GM19467 (cell line): ENCODE measurements around the gene PRRC2A.
A peak's percentile ranks its signal among the peaks of the same experiment; 100 is the strongest.

ENCODE experiments used
- ATAC-seq: cut with Tn5 transposase; IDR thresholded peaks from one replicate; pipeline ENCODE4 v1.9.1; 2021; ENCODE audit warnings: mild to moderate bottlenecking, moderate library complexity; ENCODE audit not compliant: unreplicated experiment

Gene PRRC2A

DNA sequence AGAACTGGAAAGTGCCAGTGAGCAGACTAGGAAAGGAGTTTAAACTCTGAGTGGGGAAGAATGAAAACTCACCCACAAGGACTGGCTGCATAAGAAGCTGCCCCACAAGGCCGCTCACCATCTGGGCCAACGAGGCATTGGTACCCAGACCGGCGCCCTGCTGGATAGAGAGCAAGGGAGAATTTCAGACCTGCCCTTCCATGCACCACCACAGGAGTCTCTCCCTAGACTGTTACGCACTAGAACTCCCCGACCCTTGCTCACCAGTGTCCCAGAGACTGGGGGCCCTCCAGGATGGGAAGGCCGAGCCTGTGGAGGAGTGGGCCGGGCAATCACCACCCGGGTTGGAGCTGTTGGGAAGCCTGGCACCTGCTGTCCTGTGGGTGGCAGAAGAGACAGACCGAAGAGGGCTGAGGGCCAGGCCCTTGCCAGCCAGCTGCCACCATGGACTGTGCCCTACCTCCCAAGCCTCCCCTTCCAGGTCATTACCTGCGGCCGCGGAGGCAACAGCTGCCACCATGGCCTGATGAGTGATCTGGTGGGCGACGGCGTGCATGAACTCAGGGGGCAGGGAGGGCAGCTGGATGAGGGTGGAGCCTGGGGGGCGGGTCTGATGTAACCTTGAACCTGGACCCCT is 23.4 kb downstream of the PRRC2A start:
- no peak for ATAC-seq

DNA sequence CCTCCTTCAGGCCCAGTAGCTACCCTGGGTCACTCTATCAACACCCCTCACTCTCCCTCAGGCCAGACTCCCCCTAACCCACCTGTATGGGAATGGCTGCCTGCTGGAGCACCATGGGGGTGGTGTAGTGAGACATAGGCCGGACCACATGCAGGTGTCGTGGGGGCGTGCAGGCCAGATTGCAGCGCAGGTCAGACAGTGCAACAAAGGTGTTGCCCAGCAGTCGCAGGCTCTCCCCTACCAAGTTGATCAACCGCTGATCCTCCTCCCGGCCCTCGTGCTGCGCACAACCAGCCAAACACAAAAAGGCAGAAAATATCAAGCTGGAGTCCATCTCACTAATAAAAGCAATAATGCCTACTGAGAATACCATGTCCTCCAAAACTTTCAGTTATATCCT is 24.8 kb downstream of the PRRC2A start:
- ATAC-seq, result no peak

DNA sequence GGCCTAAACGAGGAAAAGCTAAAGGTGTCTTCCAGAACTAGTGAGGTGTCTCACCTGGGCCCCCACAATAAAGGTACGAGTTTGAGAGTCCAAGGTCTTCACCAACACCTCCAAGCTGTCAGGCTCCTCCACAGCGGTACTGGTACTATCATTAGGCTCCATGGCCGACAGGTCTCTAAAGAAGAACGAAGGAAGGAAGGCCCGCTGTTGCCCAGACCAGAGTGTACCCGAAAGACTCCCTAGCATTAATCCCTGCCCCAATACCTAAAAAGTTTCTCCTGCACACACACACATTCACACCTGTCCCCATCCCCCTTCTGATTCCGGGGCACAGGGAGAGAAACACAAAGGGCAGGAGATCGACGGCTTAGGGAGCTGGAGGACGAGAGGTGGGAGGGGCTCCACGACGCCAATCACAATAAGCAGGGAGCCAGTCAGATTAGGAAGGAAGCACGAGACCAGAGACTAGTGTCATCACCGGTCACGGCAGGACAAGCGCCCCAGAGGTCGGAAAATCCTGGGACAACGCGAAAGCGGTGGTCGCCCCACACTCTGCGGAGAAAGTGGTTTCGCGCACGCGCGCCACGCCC is 31.2 kb downstream of the PRRC2A start:
- ATAC-seq, result peak; percentile 16

DNA sequence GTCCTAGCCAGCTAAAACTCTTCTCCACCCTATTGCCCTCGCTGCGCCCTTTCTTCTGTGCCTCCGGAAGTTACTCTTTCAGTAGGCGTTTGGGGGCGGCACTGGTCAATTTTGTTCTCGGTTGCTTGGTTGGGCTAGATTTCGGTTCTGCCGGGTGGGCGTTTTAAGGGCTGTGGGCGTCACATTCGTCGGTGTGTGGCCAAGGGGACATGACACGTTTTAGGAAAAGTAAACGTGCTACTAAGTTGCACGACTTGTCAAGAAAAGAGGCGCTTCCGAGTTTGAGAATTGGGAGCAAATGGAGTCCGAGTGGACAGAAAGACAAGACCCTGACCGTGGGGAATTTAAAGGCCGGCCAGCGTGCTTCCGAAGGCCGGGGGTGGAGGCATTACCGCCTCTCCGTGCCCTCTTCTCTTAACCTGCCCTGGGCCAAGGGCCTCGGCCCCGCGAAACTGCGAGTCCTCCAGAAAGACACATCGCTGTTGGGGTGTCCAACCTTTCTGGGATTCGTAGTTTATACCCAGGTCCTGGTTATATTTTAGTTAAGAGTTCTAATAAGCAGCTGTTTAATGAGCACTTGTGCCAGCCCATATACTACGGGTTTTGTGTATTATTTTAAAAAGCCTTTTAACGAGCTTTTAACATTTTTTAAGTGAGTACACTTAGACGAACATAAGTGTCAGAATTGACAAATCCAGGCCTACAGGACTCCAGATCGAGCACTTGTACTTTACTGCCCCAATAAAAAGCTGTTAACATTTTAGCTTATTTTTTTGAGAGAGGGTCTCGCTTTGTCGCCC is 32.6 kb downstream of the PRRC2A start:
- peak; percentile 49 for ATAC-seq

DNA sequence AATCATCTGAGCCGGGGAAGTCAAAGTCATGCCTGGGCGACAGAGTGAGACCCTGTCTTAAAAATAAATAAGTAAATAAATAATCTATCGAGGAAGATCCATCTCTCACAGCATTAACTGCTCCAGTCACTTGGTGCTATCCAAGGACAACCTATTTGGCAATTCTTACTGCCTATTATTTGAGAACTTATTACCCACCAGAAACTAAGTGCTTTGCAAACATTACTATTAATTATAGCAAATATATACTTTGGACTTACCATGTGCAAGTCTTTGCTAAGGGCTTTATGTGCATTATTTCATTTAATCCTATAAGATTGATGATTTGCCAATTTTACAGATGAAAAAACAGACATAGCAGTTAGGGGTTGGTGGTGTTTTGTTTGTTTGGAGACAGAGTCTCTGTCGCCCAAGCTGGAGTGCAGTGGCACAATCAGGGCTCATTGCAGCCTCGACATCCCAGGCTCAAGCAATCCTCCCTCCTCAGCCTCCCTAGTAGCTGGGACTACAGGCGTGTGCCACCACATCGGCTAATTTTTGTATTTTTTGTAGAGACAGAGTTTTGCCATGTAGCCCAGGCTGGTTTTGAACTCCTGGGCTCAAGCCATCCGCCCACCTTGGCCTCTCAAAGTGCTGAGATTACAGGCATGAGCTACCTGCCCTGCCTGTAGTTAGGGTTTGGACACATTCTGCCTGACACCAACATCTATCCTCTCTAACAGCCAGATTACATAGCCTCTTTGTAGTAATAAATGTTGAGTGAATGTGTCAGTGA is 34.2 kb downstream of the PRRC2A start:
- ATAC-seq, result no peak

DNA sequence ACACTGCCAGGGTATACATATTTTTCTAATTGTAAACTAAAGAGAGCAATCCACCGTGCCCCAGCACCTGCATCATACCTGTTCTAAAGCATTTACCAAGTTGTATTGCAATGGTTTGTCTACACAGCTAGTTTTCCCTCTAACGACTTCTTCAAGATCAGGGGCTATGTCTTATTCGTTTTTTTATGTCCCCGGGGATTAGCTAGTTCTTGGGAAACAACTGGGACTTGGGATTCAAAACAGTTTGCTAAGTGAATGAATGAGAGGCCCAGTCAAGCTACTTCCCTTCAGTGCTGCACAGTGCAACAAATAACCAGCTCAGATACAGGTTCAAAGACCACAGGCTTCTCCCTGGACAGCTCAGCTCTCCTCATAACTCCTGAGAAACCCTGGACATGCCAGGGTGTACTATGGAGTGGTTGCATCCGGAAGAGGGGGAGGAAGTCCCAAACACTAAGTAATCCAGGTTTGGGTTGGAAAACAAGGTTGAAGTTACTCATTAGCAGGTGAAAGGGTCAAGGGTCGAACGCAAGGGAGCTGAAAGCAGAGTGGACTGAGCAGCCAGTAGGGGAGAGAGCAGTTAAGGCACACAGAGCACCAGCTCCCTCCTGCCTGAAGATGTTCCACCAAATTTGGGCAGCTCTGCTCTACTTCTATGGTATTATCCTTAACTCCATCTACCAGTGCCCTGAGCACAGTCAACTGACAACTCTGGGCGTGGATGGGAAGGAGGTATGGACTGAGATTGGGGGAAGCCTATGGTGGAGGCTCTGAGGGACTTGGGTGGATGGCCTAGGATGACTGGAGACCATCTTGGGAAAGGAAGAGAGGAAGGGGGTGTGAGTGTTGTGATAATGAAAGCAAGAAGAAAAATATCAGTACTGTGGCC is 35.1 kb downstream of the PRRC2A start, which contains the start of gene APOM:
Gene APOM (plus strand): TSS at position 546 of the 889 bp plus-strand sequence. CDS start 73 bp downstream, at position 619.
- no peak for ATAC-seq

DNA sequence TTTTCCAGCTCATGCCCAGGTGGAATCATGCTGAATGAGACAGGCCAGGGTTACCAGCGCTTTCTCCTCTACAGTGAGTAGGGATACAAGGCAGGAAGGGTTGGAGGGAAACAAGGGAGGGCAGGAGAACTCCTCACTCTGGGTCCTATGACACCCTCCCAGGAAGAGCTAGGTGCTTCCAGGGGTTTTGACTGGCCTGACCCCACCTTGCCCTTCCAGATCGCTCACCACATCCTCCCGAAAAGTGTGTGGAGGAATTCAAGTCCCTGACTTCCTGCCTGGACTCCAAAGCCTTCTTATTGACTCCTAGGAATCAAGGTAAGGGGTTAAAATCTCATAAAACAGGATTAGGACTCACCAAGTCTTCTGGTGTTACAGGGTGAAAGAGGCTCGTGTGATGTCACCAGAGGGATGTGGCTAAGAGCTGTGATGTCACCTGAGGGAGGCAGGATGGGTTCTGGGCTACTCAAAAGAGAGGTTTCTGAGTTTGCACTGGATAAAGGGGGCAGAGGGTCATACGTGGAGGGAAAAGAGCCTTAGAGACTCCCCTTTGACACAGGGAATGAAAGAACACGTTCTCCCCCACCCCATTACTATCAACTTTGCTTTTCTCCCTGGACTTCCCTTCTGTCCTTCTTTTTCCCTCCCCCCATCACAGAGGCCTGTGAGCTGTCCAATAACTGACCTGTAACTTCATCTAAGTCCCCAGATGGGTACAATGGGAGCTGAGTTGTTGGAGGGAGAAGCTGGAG is 37.1 kb downstream of the PRRC2A start:
- ATAC-seq, result no peak

DNA sequence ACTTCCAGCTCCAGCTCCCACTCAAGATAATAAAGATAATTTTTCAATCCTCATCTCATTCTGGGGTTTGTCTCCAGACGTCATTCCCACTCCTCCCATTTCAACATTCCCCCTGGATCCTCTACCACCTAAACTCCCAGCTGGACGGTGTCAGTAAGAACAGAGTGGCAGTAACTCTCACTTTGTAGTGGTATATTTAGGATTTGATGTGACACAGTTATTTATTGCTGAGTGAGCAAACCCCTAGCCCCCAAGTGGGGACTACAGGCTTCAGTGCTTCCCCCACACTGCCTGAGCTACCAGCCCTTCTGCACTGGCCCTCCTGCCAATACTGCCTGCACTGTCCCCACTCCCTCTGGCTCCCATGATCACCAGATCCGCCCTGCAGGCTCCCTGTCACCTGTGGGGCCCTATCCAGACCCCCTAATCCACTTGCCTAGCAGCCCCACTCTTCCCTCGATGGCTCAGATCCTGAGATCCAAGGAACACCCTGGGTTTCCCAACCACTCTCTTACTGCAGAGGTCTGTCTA is 37.7 kb downstream of the PRRC2A start:
- ATAC-seq, result no peak

DNA sequence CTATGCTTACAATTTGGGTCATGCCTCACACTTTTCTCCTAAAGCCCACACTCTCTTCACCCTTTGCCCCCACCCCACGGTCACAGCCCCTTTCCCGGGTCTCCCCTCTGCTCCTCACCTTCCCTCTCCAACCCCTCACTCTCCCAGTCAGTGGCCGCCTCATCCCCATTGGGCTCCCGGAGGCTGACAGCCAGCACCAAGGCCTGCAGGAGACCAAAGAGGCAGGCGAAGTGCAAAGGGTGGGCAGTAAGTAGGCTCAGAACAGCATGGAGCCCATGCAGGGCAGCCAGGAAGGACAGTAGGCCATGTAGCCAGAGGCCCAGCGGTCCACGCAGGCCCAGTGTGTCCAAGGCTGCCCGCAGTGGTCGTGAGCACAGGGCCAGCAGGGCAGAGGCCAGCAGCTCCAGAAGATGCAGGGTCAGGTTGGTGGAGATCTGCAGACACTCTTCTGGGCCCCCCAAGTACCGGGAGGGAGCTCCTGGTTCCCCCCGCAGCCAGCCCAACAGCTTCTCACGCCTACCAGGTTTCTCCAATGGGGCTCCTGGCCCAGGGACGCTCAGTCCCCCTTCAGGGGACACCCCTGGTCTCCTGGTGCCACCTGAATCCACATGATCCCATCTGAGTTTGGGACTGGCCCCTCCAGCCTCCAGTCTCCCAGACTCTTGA is 38.6 kb downstream of the PRRC2A start:
- ATAC-seq, result no peak

DNA sequence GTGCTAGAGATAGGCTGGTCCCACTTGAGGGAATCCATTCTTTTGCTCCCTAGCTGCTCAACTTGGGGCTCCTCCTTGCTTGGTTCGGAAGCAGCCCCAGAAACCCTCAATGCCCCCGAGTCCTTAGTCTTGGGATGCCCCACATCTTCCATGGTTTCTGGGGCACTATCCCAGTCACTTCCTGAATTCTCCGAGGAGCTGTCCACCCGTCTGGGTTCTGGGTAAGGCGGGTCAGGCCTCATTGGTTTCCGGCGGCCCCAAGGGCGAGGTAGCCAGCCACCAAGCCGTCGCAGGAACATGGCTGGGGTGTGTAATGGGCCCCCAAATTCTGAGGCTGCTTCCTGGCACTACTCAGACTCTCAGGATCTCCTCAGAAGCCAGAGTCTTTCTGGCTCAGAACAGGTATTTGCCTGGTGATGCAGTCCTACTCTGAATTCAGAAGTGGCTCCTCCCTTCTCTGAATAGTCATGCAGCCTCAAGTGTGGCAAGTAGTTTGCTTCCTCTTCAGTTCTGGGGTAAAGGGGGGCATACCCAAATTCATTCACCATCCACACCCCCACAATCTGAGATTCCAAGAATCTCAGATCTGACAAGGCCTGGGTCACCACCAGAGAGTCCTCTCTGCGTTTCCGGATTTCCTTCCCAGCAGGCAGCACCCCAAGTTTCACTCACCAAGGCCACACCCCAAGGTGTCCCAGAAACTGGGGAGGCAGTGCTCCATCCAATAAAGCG is 39.3 kb downstream of the PRRC2A start:
- no peak for ATAC-seq

DNA sequence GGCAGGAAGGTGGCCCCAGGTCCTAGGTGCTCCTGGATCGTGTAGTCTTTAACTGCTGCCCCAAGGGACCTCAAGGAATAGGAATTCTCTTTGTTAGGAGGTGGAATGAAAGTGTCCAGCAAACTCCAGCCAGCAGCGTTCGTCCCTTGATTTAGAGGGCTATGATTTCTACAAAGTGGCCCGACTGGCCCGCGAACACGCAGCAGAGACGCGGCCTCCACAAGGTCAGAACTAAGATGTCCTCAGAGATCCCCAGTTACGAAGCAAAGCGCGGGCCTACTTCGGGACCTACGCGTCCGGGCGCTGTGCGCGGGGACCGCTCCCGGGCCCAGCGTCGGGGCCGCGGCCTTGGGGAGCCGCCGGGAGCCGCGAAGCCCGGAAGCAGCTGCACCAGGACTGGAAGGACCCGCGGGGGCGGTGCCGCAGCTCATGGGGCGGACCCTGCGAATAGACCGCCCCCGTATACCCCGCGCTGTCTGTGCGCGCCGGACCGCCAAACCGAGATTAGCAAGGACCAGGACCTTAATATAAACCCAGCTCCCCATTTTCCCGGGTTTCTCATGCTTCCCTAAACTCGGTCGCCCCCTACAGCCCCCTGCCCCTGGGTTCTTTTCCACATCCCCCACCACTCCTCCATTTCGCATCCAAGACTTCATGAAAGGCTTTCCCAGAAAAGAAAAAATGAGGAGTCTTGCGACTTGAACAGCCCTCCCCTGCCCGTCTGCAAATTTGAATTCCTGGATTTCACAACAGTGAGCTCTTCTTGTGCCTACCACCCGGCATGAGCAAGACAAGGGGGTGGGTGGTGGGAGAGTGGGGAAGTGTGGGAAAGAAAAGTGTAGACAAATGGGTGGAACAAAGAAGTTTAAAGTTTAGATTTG is 40.1 kb downstream of the PRRC2A start, which contains the start of gene C6orf47:
Gene C6orf47 (minus strand): TSS at position 398 of the 881 bp plus-strand sequence. CDS start 831 bp downstream, outside the sequence.
- ATAC-seq, result peak; percentile 36

DNA sequence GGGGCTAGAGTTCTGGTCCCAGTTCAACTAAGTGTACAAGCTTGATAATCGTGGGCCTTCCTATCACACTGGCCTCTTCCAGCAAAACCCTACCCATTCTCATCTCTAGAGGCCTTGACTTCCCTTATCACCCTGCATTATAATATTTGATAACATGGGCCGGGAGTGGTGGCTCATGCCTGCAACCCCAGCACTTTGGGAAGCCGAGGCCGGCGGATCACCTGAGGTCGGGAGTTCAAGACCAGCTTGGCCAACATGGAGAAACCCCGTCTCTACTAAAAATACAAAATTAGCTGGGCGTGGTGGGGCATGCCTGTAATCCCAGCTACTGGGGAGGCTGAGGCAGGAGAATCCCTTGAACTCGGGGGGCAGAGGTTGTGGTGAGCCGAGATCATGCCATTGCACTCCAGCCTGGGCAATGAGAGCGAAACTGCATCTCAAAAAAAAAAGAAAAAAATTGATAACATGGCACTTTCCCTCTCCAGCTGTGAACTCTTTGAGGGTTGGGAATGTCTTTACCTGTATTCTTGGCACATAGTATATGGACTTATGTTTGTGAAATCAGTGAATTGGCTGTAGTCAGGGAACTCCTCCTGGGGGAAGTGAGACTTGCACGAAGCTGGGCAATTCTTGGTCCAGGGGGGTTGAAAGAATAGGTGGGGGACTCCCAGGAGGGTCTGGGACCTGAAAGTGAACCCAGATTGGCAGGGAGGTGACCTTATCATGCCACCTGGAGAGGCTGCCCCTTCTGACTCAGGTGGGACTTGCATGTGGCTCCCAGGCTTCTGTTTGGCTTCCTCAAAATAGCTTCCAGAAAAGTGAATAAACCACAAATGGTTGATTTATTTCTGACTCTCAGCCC is 41.0 kb downstream of the PRRC2A start:
- no peak for ATAC-seq

DNA sequence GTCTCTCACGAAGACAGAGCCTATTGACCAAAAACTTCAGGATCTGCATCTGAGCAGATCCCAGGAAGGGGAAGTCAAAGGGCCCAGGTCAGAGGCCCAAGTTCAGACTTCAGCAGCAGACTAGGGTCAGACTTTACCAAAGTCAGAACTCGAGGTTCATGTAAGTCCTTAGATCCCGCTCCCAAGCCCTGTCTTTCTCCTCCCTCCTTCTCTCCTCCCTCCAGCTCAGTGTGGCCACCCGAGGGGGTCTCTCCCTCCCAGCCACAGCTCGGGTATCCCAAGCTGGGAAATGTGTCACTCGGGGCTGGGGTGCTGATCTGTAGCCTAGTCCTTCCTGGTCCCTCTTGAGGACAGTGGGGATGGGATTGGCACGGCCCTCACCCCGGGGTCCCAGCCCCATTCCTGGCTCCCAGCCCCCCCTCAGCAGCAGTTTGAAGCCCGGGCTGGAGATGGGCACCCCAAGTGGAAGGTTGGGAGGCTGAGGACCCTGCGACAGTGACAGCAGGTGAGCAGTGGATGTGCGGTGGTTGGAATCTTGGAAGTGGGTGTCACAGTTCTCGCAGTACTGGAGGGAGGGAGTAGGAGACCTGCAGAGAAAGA is 41.7 kb downstream of the PRRC2A start:
- no peak for ATAC-seq

DNA sequence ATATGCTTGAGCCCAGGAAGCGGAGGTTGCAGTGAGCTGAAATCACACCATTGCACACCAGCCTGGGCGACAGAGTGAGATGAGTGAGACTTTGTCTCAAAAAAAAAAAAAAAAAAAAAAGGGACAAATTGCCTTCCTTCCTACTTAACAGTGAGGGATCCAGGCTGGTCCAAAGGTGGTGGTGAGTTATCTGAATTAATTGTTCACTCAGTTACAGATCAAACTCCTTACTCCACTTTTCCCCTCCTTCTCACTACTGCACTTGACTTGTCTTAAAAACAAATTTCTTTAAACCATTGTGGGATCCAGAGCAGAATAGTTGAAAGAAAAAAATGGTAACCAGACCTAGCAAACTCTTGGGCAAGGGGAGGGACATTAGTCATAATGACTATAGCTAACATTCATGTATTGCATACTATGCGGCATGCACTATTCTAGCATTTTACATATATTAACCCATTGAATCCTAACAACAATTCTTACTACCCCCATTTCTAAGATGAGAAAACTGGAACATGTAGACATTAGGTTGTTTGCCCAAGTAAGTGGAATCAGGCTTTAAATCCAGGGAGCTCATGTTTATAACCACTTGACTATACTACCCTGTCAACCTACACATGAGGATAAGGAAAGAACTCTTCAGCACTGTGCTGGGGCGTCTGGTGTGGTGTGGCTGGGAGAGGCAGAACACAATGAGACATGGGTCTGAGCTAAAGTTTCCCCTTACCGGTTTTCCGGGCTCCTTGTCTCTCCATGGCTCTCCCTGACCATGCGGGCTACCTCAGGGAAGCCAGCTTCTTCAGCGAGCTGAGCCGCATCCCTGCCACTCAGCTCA is 42.8 kb downstream of the PRRC2A start:
- ATAC-seq, result no peak
